Prostate gland (tissue), 2 donors: ENCODE results near the gene VAV3. TPM values are rescaled to one million over a fixed set of nuclear protein-coding genes. Genes with fewer than 3 reads are reported as not detected.
A peak's percentile ranks its signal among the peaks of the same experiment; 100 is the strongest.

Experiments
- DNase-seq: peaks from one replicate; pipeline ENCODE4 v3.0.0-alpha.2; 2019; ENCODE audit warnings: low spot score
- H3K27ac ChIP-seq, 2 donors: fragments of 200-600 bp; sonication (generic); 2 replicates each; pipeline ENCODE4 v1.5.1; 2017 to 2019
- H3K27me3 ChIP-seq: fragments of 200-600 bp; sonication (generic); replicated peaks from 2 replicates; pipeline ENCODE4 v1.5.1; 2019; ENCODE audit not compliant: insufficient read depth
- H3K36me3 ChIP-seq, 2 donors: fragments of 200-600 bp; sonication (generic); 1 replicate in 1 of 2; 2 replicates in 1 of 2; pipeline versions ENCODE4 v1.5.1 to v1.8.1; 2017 to 2019
- H3K4me1 ChIP-seq: fragments of 200-600 bp; sonication (generic); replicated peaks from 2 replicates; pipeline ENCODE4 v1.5.1; 2019
- H3K4me3 ChIP-seq, 2 donors: fragments of 200-600 bp; sonication (generic); 2 replicates each; pipeline ENCODE4 v1.5.1; 2017 to 2019
- H3K9me3 ChIP-seq: fragments of 200-600 bp; sonication (generic); 2 replicates; pipeline ENCODE4 v1.5.1; 2017
- CTCF ChIP-seq, 4 experiments: fragments of 200-600 bp in 2 of 4; fragments of 450-650 bp in 2 of 4; sonication (generic) in 2 of 4; IDR thresholded peaks; 1 replicate in 3 of 4; 2 replicates in 1 of 4; pipeline ENCODE4 v1.5.1; 2016 to 2019; ENCODE audit warnings: antibody characterized with exemption in 4 of 4, mild to moderate bottlenecking in 2 of 4, moderate library complexity in 2 of 4
- POLR2A ChIP-seq: fragments of 450-650 bp; IDR thresholded peaks from one replicate; pipeline ENCODE4 v1.6.1; 2016; ENCODE audit warnings: antibody characterized with exemption, mild to moderate bottlenecking
- POLR2AphosphoS5 ChIP-seq: sonication (generic); formaldehyde crosslinking; IDR thresholded peaks from one replicate; pipeline ENCODE4 v1.6.1; 2017; ENCODE audit warnings: antibody characterized with exemption
- WGBS: methylation state at CpG from one replicate; pipeline ENCODE4 v1.1.5; 2018; 5-methylcytosine and 5-hydroxymethylcytosine counted together
- intact Hi-C: fragments of 100-400 bp; cut with DNase I; formaldehyde crosslinking; loops from one replicate; pipeline ENCODE4 v1.14.2; 2022
- total RNA-seq, 2 donors: library from RNA; depleted of rRNA; stranded (reverse); fragments of >200 nt; gene quantifications; one replicate each; pipeline ENCODE4 v1.1.0, GENCODE V29; 2016

Gene VAV3
- total RNA-seq, 2 donors from 2014 or later = 14.5 TPM

- Histone ChIP-seq H3K27ac (no peak overlapping the region), H3K36me3 (no peaks in the 10 kb centered on the region), H3K4me1 (no peaks in the 10 kb centered on the region), H3K9me3 (no peaks in the 10 kb centered on the region), H3K4me3 (no peak overlapping the region), H3K27me3 (no peaks in the 10 kb centered on the region)
- no peak for TF ChIP-seq CTCF (IDR thresholded peaks at IDR 0.05)
- TF ChIP-seq POLR2A = no peak
- peak; percentile 59 for TF ChIP-seq POLR2AphosphoS5
- peak; percentile 11 for DNase-seq
- intact Hi-C loops = no loop called here
- WGBS = 79% methylated on average over 3 of the region's 3 CpGs
Observed at GRCh38 chr1:107789817-107790524, 175.0 kb downstream of the VAV3 start.

GRCh38 chr1:107788206-107789202, 176.5 kb downstream of the VAV3 start:
- Histone ChIP-seq H3K4me1 (peaks cover under 1% of the 10 kb centered on the region), H3K27ac (no peak overlapping the region), H3K9me3 (no peaks in the 10 kb centered on the region), H3K4me3 (no peak overlapping the region), H3K27me3 (no peaks in the 10 kb centered on the region), H3K36me3 (no peaks in the 10 kb centered on the region)
- intact Hi-C loops = no loop called here
- no peak for DNase-seq
- TF ChIP-seq POLR2A = no peak
- no peak for TF ChIP-seq POLR2AphosphoS5
- TF ChIP-seq CTCF (IDR thresholded peaks at IDR 0.05) = no peak
- 54% methylated on average over 4 of the region's 4 CpGs for WGBS

GRCh38 chr1:107787299-107787698, 177.7 kb downstream of the VAV3 start:
- WGBS = 88% methylated on average over 2 of the region's 2 CpGs
- no peak for TF ChIP-seq POLR2A
- TF ChIP-seq POLR2AphosphoS5 = no peak
- TF ChIP-seq CTCF (IDR thresholded peaks at IDR 0.05) = no peak
- no peak overlapping the region for H3K27ac ChIP-seq
- intact Hi-C loops = no loop called here
- no peak overlapping the region for H3K4me3 ChIP-seq
- peaks cover 7% of the 10 kb centered on the region for H3K4me1 ChIP-seq
- DNase-seq = no peak
- H3K9me3 ChIP-seq = no peaks in the 10 kb centered on the region
- H3K27me3 ChIP-seq = no peaks in the 10 kb centered on the region
- no peaks in the 10 kb centered on the region for H3K36me3 ChIP-seq

GRCh38 chr1:107786203-107786845, 178.7 kb downstream of the VAV3 start:
- intact Hi-C loops = no loop called here
- DNase-seq = no peak
- no peak overlapping the region for H3K27ac ChIP-seq
- no peaks in the 10 kb centered on the region for H3K27me3 ChIP-seq
- H3K9me3 ChIP-seq = no peaks in the 10 kb centered on the region
- TF ChIP-seq POLR2A = no peak
- no peak for TF ChIP-seq POLR2AphosphoS5
- no peak for TF ChIP-seq CTCF (IDR thresholded peaks at IDR 0.05)
- H3K36me3 ChIP-seq = no peaks in the 10 kb centered on the region
- H3K4me3 ChIP-seq = no peak overlapping the region
- 83% methylated on average over 5 of the region's 5 CpGs for WGBS
- peaks cover 7% of the 10 kb centered on the region for H3K4me1 ChIP-seq
